Panc1 (cell line): ENCODE data around the gene MAP2K4.

Experiments used
- CTCF ChIP-seq: fragments of 450-650 bp; IDR thresholded peaks from 2 replicates; pipeline ENCODE4 v1.5.1; 2017; ENCODE audit warnings: mild to moderate bottlenecking
- POLR2AphosphoS5 ChIP-seq: IDR thresholded peaks from 2 replicates; pipeline ENCODE4 v1.6.1; 2012; ENCODE audit warnings: mild to moderate bottlenecking, low read depth, low read length, moderate library complexity

- TF ChIP-seq CTCF (no peak), POLR2AphosphoS5 (no peak)
Observed at GRCh38 chr17:12078791-12079190, 58.1 kb downstream of the MAP2K4 start.
